ENCODE measurements around the gene RNF38.
"Not testable (repeated sequence)": the region's sequence is repeated elsewhere in the genome, so short reads cannot be mapped to it uniquely, and the experiment has no call there.

The RNF38 gene

GRCh38 chr9:36426348-36426747 lies 26.3 kb upstream of the RNF38 start:
- DNase-seq (ENCODE audit: low read depth): no peak
- no peak for TF ChIP-seq CTCF (conservative IDR thresholded peaks at IDR 0.05; ENCODE audit: low read depth, low read length)
- no peak overlapping the region for H3K4me3 ChIP-seq (ENCODE audit: low read depth, low read length)

GRCh38 chr9:36424289-36425055 lies 24.4 kb upstream of the RNF38 start:
- no peak overlapping the region for H3K4me3 ChIP-seq (ENCODE audit: low read depth, low read length)
- TF ChIP-seq CTCF (conservative IDR thresholded peaks at IDR 0.05; ENCODE audit: low read depth, low read length): no peak
- DNase-seq (ENCODE audit: low read depth): no peak

GRCh38 chr9:36423206-36423605 lies 23.1 kb upstream of the RNF38 start:
- H3K4me3 ChIP-seq (ENCODE audit: low read depth, low read length): no peak overlapping the region
- no peak for TF ChIP-seq CTCF (conservative IDR thresholded peaks at IDR 0.05; ENCODE audit: low read depth, low read length)
- no peak for DNase-seq (ENCODE audit: low read depth)

GRCh38 chr9:36416890-36417289 lies 16.8 kb upstream of the RNF38 start:
- no peak for TF ChIP-seq CTCF (conservative IDR thresholded peaks at IDR 0.05; ENCODE audit: low read depth, low read length)
- DNase-seq (ENCODE audit: low read depth): no peak
- H3K4me3 ChIP-seq (ENCODE audit: low read depth, low read length): no peak overlapping the region

GRCh38 chr9:36415822-36416525 lies 15.9 kb upstream of the RNF38 start:
- no peak overlapping the region for H3K4me3 ChIP-seq (ENCODE audit: low read depth, low read length)
- TF ChIP-seq CTCF (conservative IDR thresholded peaks at IDR 0.05; ENCODE audit: low read depth, low read length): no peak
- no peak for DNase-seq (ENCODE audit: low read depth)

- H3K4me3 ChIP-seq (ENCODE audit: low read depth, low read length): not testable (repeated sequence)
- peak; percentile 17 for DNase-seq (ENCODE audit: low read depth)
Observed at GRCh38 chr9:36411410-36411809, 11.3 kb upstream of the RNF38 start.

GRCh38 chr9:36409076-36409475 lies 9.0 kb upstream of the RNF38 start:
- not testable (repeated sequence) for DNase-seq (ENCODE audit: low read depth); H3K4me3 ChIP-seq (ENCODE audit: low read depth, low read length)

- peak; percentile 94 for TF ChIP-seq CTCF (conservative IDR thresholded peaks at IDR 0.05; ENCODE audit: low read depth, low read length)
- H3K4me3 ChIP-seq (ENCODE audit: low read depth, low read length): no peak overlapping the region
- peak; percentile 74 for DNase-seq (ENCODE audit: low read depth)
Observed at GRCh38 chr9:36407122-36407723, 7.2 kb upstream of the RNF38 start.

All from choroid plexus epithelial cell (primary cell).